ENCODE results near the gene LDLR.
"Not testable (repeated sequence)": the region's sequence is repeated elsewhere in the genome, so short reads cannot be mapped to it uniquely, and the experiment has no call there.

LDLR gene

DNA sequence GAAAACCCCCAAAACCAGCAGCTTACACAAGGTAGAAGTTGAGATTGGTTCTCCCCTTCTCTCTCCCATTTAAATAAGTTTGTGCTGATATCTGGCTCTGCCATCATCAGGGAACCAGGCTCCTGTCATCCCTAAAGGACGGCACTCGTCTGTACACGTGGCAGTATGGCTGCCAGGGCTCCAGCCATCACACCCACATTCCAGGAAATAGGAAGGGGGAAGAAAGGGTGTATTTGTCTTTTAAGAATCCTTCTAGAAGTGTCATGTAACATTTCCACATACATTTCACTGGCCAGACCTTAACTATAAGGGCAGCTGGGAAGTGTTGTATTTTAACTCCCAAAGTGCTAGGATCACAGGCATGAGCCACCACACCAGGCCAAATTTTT lies 56.3 kb downstream of the LDLR start:
- no peak for DNase-seq

DNA sequence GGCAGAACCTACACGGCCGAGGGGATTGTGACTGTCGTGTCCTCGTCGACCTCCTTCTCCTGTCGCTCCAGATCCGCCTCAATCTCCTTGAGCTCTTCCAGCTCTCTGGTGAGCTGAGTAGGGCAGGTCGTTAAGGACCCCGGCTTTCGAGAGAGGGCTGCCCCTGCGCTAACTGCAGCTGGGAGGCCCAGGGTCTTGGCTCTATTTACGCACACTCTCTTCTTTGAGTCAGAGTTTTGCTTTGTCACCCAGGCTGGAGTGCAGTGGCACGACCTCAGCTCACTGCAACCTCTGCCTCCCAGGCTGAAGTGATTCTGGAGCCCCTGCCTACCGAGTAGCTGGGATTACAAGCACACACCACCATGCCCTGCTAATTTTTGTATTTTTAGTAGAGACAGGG lies 58.7 kb downstream of the LDLR start:
- no peak for DNase-seq

DNA sequence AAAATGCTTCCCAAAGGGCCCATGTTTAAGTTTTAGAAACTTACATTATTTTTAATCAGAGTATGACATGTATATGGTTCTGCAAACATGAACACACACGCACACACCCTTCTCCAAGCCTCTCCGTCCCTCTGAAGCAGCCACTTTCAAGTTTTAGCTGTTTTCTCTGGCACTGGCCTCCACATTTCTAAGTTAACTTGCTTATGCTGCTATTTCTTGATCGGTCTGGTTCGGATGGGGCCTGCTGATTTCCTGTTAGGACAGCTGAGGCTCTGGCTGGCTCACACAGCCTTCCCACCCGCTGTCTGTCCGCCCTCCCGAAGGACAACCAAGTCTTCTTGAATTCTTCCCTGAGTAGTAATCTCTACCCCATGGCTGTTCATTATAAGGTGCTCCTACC lies 61.9 kb downstream of the LDLR start:
- no peak for DNase-seq

DNA sequence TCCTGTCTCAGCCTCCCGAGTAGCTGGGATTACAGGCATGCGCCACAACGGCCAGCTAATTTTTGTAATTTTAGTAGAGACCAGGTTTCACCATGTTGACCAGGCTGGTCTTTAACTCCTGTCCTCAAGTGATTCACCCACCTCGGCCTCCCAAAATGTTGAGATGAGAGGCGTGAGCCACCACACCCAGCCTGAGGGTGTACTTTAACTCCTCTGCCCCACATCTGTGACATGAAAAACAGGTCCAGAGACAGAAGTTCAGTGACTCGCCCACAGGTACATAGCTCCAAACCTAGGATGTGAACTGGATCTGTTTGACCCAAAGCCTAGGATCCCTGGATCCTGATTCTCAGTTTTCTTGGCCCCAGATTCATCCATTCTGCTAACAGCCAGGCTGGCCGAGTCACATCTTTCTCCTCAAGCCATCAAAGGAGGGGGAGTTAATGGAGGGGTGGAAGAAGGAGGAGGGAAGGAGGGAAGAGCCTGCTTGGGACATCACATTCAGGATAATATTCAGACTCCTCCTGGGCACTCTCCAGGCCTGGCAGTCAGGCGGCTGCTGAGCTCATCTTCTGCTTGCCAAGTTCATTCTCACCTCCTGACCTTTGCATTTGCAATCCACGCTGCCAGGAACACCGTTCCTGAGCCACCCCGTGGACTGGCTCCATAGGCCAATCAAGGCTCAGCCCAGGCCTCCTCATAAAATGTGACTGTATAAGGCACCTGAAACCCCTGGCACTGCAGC lies 63.2 kb downstream of the LDLR start:
- DNase-seq: peak; percentile 52

DNA sequence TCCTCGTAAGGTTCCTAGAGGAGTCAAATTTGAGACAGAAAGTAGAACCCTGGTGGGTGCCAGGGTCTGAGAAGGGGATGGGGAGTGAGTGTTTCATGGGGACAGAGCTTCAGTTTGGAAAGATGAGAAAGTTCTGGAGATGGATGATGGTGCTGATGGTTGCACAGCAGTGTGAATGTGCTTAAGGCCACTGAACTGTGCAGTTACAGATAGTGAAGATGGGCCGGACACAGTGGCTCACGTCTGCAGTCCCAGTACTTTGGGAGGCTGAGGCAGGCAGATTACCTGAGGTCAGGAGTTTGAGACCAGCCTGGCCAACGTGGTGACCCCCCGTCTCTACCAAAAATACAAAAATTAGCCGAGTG lies 65.4 kb downstream of the LDLR start:
- no peak for DNase-seq

DNA sequence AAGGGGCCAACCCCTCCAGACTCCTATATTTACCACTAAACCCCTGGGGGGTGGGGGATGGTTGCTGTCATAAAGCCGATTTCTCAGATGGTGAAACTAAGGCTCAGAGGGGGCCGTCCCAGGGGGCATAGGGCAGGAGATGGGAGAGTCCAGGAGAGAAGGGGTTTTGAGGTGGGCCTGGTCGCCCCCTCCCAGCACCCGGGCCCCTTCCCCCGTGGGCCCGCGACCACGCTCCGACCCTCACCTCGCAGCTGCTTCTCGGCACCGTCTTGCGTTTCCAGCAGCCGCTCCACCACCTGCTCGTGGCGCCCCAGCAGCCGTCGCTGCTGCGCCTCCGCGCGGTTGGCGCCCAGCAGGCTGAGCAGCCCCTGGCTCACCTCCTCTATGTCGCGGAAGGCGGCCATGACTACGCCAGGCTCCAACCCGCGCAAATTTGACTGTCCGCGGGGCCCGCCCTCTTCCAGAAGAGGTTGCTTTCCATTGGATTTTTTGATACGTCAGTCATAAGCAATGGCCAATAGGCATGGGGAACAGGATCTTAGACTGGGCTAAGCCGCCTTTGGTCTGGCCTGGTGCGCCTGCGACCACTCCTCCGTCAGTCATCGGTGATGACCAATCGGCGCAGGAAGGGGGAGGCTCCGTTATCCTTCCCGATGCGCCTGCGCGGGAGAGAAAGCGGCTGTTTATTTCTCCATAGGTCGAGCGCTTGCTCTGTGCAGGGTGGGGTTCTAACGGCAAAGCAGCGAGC lies 66.3 kb downstream of the LDLR start, which contains the start of gene SPC24:
SPC24 (minus strand) TSS at position 410 of the 748 bp plus-strand sequence; CDS start at position 404, 6 bp downstream.
- DNase-seq: peak; percentile 98

DNA sequence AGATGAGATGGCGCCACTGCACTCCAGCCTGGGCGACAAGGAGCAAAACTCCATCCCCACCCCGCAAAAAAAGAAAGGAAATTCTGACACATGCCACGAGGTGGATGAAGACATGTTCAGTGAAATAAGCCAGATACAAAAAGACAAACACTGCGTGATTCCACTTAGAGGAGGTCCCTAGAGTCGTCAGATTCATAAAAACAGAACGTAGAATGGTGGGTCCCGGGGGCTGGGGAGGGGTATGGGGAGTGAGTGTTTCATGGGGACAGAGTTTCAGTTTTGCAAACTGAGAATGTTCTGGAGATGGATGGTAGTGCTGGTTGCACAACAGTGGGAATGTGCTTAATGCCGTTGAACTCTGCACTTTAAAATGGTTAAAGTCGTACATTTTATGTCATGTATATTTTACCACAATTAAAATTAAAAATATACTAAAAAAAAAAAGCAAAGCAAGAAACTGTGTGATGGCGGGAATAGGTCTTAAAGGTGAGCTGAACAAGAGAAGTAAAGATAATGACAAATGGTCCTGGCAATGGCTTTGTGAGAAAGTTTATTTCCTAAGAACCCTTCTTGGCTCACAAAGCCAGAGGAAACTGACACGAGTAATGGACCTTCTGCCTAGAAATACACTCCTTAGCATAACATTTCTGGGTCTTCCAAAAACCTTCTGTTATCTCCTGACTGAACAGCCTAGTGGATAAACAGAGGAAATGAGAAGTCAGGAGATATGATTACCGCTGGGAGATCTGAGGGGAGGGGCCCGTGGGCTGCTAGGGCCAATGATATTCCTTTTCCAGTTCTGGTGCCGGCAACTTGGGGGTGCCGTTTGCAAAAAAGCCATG lies 70.6 kb downstream of the LDLR start:
- no peak for DNase-seq

DNA sequence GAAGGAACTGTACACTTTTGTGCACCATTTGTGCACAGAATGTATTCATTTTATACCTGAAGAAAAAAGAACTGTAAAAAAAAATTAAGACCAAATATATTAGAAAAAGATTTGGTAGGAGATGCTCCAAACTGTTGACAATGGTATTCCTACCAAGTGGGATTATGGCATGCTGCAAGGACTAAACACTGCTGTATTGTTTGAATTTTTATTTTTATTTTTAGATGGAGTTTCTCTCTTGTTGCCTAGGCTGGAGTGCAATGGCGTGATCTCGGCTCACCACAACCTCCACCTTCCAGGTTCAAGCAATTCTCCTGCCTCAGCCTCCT lies 71.1 kb downstream of the LDLR start:
- not testable (repeated sequence) for DNase-seq

DNA sequence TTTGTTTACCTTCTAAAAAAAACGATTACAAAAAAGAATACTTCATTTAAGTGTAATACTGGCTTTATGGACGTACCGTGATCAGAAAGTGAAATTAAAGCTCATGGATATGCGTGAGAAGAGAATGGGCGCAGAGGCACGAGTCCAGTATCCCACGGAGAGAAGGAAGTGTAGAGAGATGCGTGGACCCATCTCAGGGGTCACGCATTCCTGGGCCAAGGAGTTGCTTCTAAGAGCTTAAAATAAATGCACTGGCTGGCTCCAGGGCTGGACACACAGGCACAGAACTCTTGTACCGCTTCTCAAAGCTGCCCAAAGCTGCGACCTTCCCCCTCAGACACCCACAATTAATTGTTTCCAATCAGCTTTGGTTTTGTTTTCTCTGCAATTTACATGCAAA lies 75.0 kb downstream of the LDLR start:
- no peak for DNase-seq

DNA sequence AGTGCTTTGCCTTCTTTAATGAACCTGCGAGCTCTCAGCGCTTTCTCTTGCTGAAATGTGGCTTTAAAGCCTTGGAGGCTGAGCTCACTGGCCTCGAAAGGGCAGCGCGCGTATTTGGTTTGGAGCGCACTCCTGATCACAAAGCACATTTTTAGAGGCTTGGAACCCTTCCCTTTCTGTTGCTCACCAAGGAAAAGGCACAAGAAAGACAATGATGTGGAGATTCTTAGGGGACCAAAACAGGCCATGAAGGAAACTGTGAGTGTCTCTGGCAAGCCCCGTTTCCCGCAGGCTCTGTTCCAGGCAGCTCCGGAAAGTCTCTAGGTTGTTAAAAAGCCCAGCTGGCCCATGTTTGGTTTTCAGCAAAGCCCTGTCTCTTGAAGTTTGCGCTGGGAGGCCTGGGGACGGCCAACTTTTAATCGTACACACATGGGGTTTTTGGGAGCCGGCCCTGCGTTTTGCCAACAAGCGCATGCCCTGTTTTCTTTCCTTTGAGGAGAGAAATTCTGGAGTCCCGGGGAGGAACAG lies 75.7 kb downstream of the LDLR start:
- no peak for DNase-seq

DNA sequence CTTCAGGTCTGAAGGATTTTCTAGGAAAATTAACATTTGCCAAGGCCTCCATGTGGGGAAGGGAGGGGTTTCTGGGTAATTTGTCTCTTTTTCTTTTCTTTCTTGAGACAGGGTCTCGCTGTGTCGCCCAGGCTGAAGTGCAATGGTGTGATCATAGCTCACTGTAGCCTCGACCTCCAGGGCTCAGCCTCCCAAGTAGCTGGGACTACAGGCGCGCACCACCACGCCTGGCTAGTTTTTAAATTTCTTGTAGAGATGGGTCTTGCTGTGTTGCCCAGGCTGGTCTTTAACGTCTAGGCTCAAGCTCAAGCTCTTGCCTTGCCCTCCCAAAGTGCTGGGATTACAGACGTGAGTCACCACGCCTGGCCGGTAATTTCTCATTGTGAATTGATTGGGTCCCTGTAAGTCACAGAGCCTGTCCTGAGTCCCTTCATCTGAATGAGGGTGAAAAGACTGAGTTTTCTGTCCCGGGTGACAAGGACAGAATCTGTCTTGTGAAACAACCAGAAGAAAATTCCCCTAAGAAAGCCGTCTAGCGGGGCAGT lies 76.3 kb downstream of the LDLR start:
- DNase-seq: no peak

DNA sequence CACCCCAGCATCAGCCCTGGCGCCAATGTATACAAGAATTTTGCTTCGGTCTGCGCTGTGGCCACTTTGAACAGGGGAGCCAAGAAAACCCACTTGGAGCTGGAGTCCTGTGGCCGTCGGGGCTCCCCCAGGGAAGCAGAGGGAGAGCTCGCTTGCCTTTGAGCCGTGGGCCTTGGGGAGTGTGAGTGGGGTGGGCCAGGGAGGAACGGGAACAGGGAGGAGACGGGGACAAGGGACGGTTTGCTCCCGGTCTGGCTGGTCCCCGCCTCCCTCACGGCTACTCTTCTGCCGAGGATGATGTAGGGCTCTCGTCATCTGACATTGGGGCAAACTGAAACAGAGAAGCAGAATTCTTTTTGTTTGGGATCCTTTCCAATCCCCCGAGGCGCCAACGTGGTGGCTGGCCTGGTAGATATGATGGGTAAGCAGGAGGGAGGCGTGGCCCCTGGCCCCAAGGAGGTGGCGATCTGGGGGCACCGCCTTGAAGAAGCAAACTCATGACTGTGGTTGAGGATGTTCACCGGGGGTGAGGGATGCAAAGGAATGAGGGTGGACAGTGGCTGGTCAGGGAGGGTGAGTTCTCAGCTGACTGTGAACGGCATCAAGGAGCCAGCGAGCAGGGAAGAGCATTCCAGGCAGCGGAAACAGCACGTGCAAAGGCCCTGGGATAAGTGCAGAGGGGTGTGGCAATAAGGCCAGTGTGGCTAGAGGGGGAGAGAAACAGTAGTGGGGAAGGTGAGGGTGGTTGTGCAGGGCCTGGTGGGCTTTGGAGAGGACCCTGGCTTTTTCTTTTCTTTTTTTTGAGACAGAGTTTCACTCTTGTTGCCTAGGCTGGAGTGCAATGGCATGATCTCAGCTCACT lies 77.2 kb downstream of the LDLR start:
- no peak for DNase-seq

DNA sequence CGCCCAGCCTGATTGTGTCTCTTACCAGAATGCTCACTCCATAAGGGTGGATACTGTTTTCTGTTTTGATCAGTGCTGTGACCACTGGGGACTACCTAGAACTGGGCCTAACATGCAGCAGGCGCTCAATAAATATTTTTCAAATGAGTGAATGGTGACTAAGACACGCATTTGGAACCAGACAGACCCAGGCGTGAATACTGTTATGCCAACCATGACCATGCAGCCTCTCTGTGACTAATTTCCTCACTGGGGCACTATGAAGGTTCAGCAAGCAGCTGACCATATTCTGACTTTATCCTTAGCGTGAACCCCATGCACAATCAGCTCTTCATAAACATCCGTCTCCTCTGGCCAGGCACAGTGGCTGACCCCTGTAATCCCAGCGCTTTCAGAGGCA lies 79.3 kb downstream of the LDLR start:
- peak; percentile 99 for DNase-seq

DNA sequence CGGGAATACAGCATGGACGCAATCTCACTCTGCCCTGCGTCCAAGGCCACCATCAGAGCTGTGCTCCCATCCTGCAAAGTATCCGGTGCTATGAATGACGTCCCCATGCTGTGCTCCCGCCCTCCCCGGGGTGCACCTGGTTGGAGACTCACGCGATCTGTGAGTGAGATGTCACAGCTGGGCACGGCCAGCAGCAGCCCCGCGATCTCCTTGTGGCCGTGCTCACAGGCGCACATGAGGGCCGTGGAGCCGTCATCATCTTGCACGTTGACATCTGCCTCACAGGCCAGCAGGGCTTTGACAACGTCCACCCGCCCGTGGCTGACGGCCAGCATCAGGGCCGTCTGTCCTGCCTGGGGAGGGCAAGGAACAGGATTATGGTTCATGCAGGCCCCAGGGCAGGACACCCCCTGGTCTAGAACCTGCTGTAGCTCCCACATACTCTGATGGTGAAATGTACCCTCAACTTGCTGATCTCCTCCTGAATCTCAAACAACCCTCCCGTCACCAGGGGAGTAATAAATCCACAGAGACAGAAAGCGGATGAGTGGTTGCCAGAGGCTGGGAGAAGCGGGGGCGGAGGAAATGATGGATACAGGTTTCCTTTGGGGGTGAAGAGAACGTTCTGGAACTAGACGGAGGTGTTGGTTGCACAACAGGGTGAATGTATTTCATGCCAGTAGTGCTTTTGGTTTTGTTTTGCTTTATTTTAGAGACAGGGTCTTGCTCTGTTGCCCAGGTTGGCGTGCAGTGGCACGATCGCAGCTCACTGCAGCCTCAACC lies 80.8 kb downstream of the LDLR start:
- no peak for DNase-seq

DNA sequence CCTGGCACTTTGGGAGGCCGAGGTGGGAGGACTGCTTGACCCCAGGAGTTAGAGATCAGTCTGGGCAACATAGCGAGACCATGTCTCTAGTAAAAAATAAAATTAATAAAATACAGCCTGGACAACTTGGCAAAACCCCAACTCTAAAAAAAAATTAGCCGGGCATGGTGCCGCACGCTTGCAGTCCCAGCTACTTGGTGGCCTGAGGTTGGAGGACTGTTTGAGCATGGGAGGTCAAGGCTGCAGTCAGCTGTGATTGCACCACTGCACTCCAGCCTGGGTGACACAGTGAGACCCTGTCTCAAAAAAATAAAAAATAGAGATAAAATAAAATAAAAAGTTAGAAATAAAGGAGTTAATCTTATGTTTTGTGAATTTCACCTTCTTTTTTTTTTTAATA lies 81.9 kb downstream of the LDLR start:
- no peak for DNase-seq

DNA sequence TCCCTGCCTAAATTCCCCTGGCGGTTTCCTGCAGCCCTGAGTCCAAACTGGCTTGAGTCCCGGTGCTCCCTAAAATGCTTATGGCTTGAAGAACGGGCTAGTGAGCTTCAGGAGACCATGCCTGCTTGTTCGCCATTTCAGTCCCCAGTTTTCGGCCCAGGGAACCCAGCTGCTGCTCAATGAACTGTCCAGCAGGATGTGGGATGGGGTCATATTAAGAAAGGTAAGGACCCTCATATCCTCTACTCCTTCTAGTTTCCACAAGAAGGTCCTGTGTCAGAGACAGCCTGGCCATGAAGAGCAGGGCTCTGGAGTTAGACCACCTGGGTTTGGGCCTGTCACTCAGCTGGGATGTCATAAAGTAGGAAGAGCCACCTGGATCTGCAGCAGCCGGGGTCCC lies 83.3 kb downstream of the LDLR start:
- DNase-seq: no peak

DNA sequence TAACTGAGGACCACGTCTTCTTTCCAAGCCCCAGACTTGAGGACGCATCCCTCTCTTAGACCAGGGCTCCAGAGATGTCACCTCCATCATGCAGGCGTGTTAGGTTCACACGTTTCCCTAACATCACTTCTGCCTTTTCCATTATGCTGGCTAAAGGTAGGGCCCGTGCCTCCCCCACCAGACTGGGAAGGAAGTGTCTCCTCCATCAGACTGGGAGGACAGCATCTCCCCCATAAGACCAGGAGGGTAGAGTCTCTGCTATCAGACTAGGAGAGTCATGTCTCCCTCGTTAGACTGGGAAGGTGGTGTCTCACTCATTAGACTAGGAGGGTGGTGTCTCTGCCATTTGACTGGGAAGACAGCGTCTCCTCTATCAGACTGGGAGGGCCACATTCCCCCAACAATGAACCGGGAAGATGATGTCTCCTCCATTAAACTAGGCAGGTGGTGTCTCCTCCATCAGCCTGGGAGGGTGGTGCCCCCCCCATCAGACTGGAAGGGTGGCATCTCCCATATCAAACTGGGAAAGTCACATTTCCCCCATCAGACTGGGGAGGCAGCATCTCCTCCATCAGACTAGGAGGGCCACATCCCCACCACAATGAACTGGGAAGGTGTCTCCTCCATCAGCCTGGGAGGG lies 84.4 kb downstream of the LDLR start:
- no peak for DNase-seq

DNA sequence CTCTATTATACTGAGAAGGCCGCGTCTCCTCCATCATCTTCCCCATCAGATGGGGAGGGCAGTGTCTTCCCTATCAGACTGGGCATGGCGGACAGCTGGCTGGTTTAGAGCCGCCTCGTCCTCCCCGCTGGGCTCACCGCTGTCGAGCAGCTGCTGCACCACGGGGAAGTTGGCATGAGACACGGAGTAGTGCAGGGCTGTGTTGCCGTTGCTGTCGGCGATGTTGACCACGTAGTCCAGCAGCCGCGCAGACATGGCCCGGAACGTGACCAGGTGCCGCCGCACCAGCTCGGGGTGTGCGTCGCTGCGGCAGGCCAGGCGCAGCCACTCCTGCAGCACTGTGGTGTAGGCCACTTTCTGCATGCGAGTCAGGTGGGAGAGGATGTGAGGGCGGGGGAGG lies 85.1 kb downstream of the LDLR start:
- DNase-seq: no peak

DNA sequence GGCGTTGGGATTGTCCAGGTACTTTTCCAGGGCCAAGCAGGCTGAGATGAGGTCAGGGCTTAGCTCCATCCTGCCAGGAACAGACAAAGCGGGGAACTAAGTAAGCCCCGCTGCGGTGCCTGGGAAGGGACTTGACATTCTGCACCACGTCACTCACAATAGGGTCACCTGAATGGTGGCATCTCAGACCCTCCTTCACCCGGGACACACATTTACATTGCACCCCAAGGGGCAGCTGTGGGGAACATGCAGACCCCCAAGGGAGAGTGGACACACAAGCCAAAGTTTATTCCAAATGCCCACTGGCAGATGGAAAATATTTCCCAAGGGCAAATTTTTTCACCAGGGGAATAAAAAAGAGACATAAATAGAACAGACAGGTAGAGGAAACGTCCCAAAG lies 86.7 kb downstream of the LDLR start:
- DNase-seq: no peak

DNA sequence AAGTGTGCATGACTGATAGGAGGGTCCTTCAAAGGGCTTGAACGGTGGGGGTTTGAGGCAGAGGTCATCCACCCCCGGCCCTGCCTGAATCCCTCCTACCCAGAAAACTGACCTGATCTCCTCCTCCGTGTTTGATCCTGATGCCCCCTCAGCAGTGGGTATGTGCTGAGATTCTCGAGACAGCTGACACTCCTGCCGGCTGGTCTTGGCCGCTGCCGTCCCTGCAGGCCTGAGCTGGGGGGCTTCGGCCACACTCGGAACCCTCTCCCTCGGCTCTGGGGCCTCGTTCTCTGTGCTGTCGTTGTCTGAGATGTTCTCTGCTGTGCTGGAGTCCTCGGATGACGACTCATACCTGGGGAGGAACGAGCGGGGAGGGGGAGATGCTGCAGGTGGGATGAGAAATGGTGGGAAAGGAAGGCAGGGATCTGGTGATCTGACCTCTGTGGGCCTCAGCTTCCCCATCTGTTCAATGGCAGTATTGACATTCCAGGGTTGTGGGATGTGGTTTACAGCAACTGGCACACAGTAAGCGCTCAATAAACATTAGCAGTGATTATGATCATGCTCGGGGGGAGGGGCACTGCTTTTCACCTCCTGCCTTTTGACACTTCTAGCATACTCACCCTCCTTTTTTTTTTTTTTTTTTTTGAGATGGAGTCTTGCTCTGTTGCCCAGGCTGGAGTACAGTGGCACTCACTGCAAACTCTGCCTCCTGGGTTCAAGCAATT lies 87.4 kb downstream of the LDLR start:
- DNase-seq: no peak

Measured in kidney glomerular epithelial cell (primary cell).